H9 (cell line): ENCODE results near the gene CLIC1. TPM values are rescaled to one million over a fixed set of nuclear protein-coding genes. Genes with fewer than 3 reads are reported as not detected.

Experiments used
- DNase-seq: peaks from one replicate; pipeline ENCODE4 v3.0.0-alpha.2; 2017
- H2AFZ ChIP-seq: one replicate; pipeline ENCODE4 v1.6.1; 2013; ENCODE audit warnings: mild to moderate bottlenecking, low read length, control low read depth, moderate library complexity
- H2AK5ac ChIP-seq: 2 replicates; pipeline ENCODE4 v1.6.1; 2013; ENCODE audit warnings: low read length, control low read depth, mixed read lengths; ENCODE audit not compliant: insufficient read length
- H2BK120ac ChIP-seq: one replicate; pipeline ENCODE4 v1.6.1; 2013; ENCODE audit warnings: low read depth, mild to moderate bottlenecking, low read length, control low read depth, inconsistent platforms; ENCODE audit not compliant: poor library complexity, severe bottlenecking
- H2BK12ac ChIP-seq: 2 replicates; pipeline ENCODE4 v1.6.1; 2013; ENCODE audit warnings: low read length, control low read depth, mixed read lengths, low read depth; ENCODE audit not compliant: insufficient read length
- H2BK15ac ChIP-seq: 2 replicates; pipeline ENCODE4 v1.6.1; 2013; ENCODE audit warnings: low read depth, low read length, control low read depth
- H2BK20ac ChIP-seq: one replicate; pipeline ENCODE4 v1.6.1; 2013; ENCODE audit warnings: low read depth, mild to moderate bottlenecking, low read length, control low read depth, inconsistent platforms; ENCODE audit not compliant: poor library complexity, severe bottlenecking
- H2BK5ac ChIP-seq: 2 replicates; pipeline ENCODE4 v1.6.1; 2013; ENCODE audit warnings: low read length, control low read depth, mixed read lengths; ENCODE audit not compliant: insufficient read length
- H3K14ac ChIP-seq: 2 replicates; pipeline ENCODE4 v1.6.1; 2013; ENCODE audit warnings: low read length, control low read depth; ENCODE audit not compliant: insufficient read depth
- H3K18ac ChIP-seq: 2 replicates; pipeline ENCODE4 v1.6.1; 2013; ENCODE audit warnings: low read depth, mild to moderate bottlenecking, mixed read lengths, low read length, control low read depth; ENCODE audit not compliant: insufficient read length
- H3K23ac ChIP-seq: 2 replicates; pipeline ENCODE4 v1.6.1; 2013; ENCODE audit warnings: low read length, control low read depth, mixed read lengths, low read depth; ENCODE audit not compliant: insufficient read length
- H3K23me2 ChIP-seq: 2 replicates; pipeline ENCODE4 v1.6.1; 2013; ENCODE audit warnings: low read depth, mild to moderate bottlenecking, mixed read lengths, low read length, control low read depth; ENCODE audit not compliant: insufficient read length, poor library complexity, severe bottlenecking
- H3K27ac ChIP-seq: 2 replicates; pipeline ENCODE4 v1.5.1; 2013; ENCODE audit warnings: low read length, control low read depth, mixed read lengths, low read depth; ENCODE audit not compliant: insufficient read length
- H3K27me3 ChIP-seq: 2 replicates; pipeline ENCODE4 v1.6.1; 2013; ENCODE audit warnings: low read length, control low read depth, inconsistent platforms; ENCODE audit not compliant: insufficient read depth
- H3K4ac ChIP-seq: 2 replicates; pipeline ENCODE4 v1.6.1; 2013; ENCODE audit warnings: low read depth, mild to moderate bottlenecking, control low read depth, inconsistent platforms, low read length, moderate library complexity
- H3K4me1 ChIP-seq: 2 replicates; pipeline ENCODE4 v1.6.1; 2013; ENCODE audit warnings: low read length, control low read depth, inconsistent platforms; ENCODE audit not compliant: insufficient read depth
- H3K4me2 ChIP-seq: 2 replicates; pipeline ENCODE4 v1.6.1; 2013; ENCODE audit warnings: low read length, control low read depth, mixed read lengths; ENCODE audit not compliant: insufficient read length, insufficient read depth
- H3K56ac ChIP-seq: 2 replicates; pipeline ENCODE4 v1.6.1; 2013; ENCODE audit warnings: low read depth, mild to moderate bottlenecking, mixed read lengths, low read length, control low read depth; ENCODE audit not compliant: insufficient read length
- H3K79me1 ChIP-seq: 2 replicates; pipeline ENCODE4 v1.6.1; 2013; ENCODE audit warnings: low read depth, mild to moderate bottlenecking, moderate library complexity, low read length, control low read depth, inconsistent platforms; ENCODE audit not compliant: insufficient read depth, poor library complexity, severe bottlenecking
- H3K79me2 ChIP-seq: 2 replicates; pipeline ENCODE4 v1.6.1; 2013; ENCODE audit warnings: low read length, control low read depth, inconsistent platforms; ENCODE audit not compliant: insufficient read depth
- H3K9ac ChIP-seq: 2 replicates; pipeline ENCODE4 v1.6.1; 2013; ENCODE audit warnings: low read length, control low read depth, mixed read lengths; ENCODE audit not compliant: insufficient read length; ENCODE audit errors: extremely low read depth
- H3K9me3 ChIP-seq: one replicate; pipeline ENCODE4 v1.6.1; 2013; ENCODE audit warnings: low read depth, low read length, inconsistent platforms; ENCODE audit not compliant: control insufficient read depth
- H3T11ph ChIP-seq: one replicate; pipeline ENCODE4 v1.6.1; 2013; ENCODE audit warnings: mild to moderate bottlenecking, low read length, control low read depth, inconsistent platforms
- H4K20me1 ChIP-seq: one replicate; pipeline ENCODE4 v1.6.1; 2013; ENCODE audit not compliant: control insufficient read depth, insufficient read length, insufficient read depth
- H4K5ac ChIP-seq: 2 replicates; pipeline ENCODE4 v1.6.1; 2013; ENCODE audit warnings: low read depth, mild to moderate bottlenecking, mixed read lengths, low read length, control low read depth; ENCODE audit not compliant: insufficient read length
- H4K8ac ChIP-seq: replicated peaks from 2 replicates; pipeline ENCODE4 v1.6.1; 2013; ENCODE audit warnings: low read length, control low read depth, mixed read lengths, low read depth; ENCODE audit not compliant: insufficient read length
- H4K91ac ChIP-seq: 2 replicates; pipeline ENCODE4 v1.6.1; 2013; ENCODE audit warnings: low read depth, mild to moderate bottlenecking, moderate library complexity, mixed read lengths, low read length, control low read depth; ENCODE audit not compliant: insufficient read length
- H3K27ac Mint-ChIP-seq, 3 experiments: 2 replicates in 2 of 3; 3 replicates in 1 of 3; pipeline ENCODE4 v1.8.0; 2020 to 2021; ENCODE audit warnings: mixed read lengths in 3 of 3, mild to moderate bottlenecking in 1 of 3, moderate library complexity in 1 of 3
- H3K27me3 Mint-ChIP-seq: 2 replicates; pipeline ENCODE4 v1.8.0; 2021; ENCODE audit warnings: low read depth, mild to moderate bottlenecking, moderate library complexity, mixed read lengths
- H3K36me3 Mint-ChIP-seq, 3 experiments: 2 replicates in 2 of 3; 3 replicates in 1 of 3; pipeline ENCODE4 v1.8.0; 2020 to 2021; ENCODE audit warnings: low read depth in 3 of 3, mixed read lengths in 3 of 3; ENCODE audit not compliant: insufficient read depth in 1 of 3
- H3K4me1 Mint-ChIP-seq, 2 experiments: 2 replicates each; pipeline ENCODE4 v1.8.0; 2020; ENCODE audit warnings: mixed read lengths in 2 of 2
- H3K4me3 Mint-ChIP-seq, 2 experiments: 2 replicates in 1 of 2; 3 replicates in 1 of 2; pipeline ENCODE4 v1.8.0; 2020 to 2021; ENCODE audit warnings: mild to moderate bottlenecking in 2 of 2, mixed read lengths in 2 of 2, moderate library complexity in 1 of 2
- H3K9me3 Mint-ChIP-seq, 2 experiments: 2 replicates in 1 of 2; 3 replicates in 1 of 2; pipeline ENCODE4 v1.8.0; 2020; ENCODE audit warnings: mild to moderate bottlenecking in 2 of 2, mixed read lengths in 2 of 2, moderate library complexity in 1 of 2
- WGBS: extraction: QIAGEN DNeasy Blood & Tissue Kit; methylation state at CpG from one replicate; pipeline ENCODE4 v1.1.7; 2013; ENCODE audit warnings: missing lambda C conversion rate, low lambda C conversion rate, mixed read lengths; ENCODE audit not compliant: insufficient read length; ENCODE audit errors: extremely low coverage; 5-methylcytosine and 5-hydroxymethylcytosine counted together
- total RNA-seq: library from RNA; stranded (reverse); gene quantifications from 2 replicates; pipeline ENCODE4 v1.2.1, GENCODE V29; 2021
- TF ChIP-seq, protein P1 (sequence below): fragments of 200-600 bp; sonication (generic); conservative IDR thresholded peaks from 3 replicates; pipeline ENCODE4 v1.8.0; 2021; ENCODE audit warnings: antibody characterized with exemption, mild to moderate bottlenecking

Gene CLIC1
- total RNA-seq, 1 experiment from 2014 or later, result 265 TPM

DNA sequence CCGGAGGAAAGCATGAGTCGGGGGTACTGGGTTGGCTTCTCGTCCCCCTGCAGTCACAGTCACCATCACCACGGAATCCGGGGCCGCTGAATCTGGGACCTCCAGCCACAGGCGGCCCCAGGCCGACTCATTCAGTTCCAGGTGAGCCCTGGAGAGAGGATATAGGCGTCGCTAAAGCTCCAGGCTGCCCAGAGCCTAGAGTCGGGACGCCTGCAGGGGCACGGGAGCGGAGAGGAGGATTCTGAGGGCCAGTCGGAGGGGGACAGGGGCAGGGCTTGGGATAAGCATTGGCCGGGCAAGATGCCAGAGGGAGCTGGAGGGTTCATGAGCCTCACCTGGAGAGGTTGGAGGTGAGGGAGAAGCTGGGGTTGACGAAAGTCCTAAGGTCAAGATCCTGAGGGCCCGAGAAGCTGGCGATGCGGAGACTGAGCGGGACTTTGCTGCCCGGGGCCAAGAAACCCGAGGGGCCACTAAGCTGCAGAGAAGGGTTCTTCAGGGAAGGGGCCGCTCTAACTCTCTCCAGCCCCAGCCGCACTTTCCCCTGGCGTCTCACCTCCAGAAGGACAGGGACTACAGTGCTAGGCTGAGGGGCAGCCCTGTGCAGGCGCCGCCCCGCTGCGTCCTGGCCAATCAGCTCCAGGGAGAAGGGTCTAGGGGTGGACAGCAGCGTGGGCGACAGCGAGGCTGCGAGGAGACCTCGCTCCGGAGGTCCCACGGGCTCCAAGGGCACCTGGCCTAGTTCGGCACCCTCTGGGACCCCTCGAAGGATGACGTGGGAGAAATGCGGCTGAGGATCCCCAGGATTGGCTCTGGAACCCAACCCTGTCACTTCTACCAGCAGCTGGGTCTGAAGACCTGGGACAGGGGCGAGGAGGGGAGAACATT lies 29.8 kb upstream of the CLIC1 start:
- no peaks in the 10 kb centered on the region for H4K20me1 ChIP-seq
- no peaks in the 10 kb centered on the region for H3K27me3 ChIP-seq
- TF ChIP-seq, protein P1, sequence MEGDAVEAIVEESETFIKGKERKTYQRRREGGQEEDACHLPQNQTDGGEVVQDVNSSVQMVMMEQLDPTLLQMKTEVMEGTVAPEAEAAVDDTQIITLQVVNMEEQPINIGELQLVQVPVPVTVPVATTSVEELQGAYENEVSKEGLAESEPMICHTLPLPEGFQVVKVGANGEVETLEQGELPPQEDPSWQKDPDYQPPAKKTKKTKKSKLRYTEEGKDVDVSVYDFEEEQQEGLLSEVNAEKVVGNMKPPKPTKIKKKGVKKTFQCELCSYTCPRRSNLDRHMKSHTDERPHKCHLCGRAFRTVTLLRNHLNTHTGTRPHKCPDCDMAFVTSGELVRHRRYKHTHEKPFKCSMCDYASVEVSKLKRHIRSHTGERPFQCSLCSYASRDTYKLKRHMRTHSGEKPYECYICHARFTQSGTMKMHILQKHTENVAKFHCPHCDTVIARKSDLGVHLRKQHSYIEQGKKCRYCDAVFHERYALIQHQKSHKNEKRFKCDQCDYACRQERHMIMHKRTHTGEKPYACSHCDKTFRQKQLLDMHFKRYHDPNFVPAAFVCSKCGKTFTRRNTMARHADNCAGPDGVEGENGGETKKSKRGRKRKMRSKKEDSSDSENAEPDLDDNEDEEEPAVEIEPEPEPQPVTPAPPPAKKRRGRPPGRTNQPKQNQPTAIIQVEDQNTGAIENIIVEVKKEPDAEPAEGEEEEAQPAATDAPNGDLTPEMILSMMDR, result no peak
- H3K79me1 ChIP-seq, result no peaks in the 10 kb centered on the region
- no peak overlapping the region for H3K23ac ChIP-seq
- no peak overlapping the region for H3K27ac ChIP-seq
- no peaks in the 10 kb centered on the region for H3K4me1 ChIP-seq
- no peak overlapping the region for H4K8ac ChIP-seq
- Mint-ChIP-seq H3K27me3 (no peaks in the 10 kb centered on the region; the same call in 1 of the 2 replicates), H3K4me3 (peak overlapping the region; percentile 34 to 50; a peak in 4 of 5 replicates), H3K9me3 (no peaks in the 10 kb centered on the region; a peak in 1 of 5 replicates), H3K36me3 (peaks cover 6 to 20% (median 12%) of the 10 kb centered on the region in 3 experiments; a peak in 5 of 7 replicates), H3K27ac (peak overlapping the region in 2 of 3 experiments; percentile 69 to 87; a peak in 3 of 7 replicates), H3K4me1 (peaks cover 25 to 27% of the 10 kb centered on the region in 2 experiments)
- no peak overlapping the region for H3K18ac ChIP-seq
- no CpG with 5 or more reads among the region's 42 CpGs for WGBS
- no peak overlapping the region for H2BK120ac ChIP-seq
- H2AK5ac ChIP-seq, result no peak overlapping the region
- H3K14ac ChIP-seq, result no peak overlapping the region; the same call in 1 of the 2 replicates
- H2BK12ac ChIP-seq, result no peak overlapping the region
- no peak overlapping the region for H3K4ac ChIP-seq
- no peak overlapping the region for H3K56ac ChIP-seq
- H3K4me2 ChIP-seq, result no peak overlapping the region
- no peaks in the 10 kb centered on the region for H3K23me2 ChIP-seq
- H2BK5ac ChIP-seq, result no peak overlapping the region
- DNase-seq, result peak; percentile 74
- no peaks in the 10 kb centered on the region for H3K9me3 ChIP-seq
- H2BK15ac ChIP-seq, result no peak overlapping the region
- H3T11ph ChIP-seq, result no peak overlapping the region
- no peak overlapping the region for H3K9ac ChIP-seq
- H2BK20ac ChIP-seq, result no peak overlapping the region
- H4K5ac ChIP-seq, result no peak overlapping the region
- H3K79me2 ChIP-seq, result no peaks in the 10 kb centered on the region
- no peak overlapping the region for H2AFZ ChIP-seq
- H4K91ac ChIP-seq, result no peak overlapping the region
